HL-60/S4 (cell line): Measurements from ENCODE around the gene PLCD1.
"Not testable (repeated sequence)": the region's sequence is repeated elsewhere in the genome, so short reads cannot be mapped to it uniquely, and the experiment has no call there.

Experiments
- in situ Hi-C: fragments of 300-500 bp; cut with MboI; formaldehyde crosslinking; loops from 2 replicates; pipeline ENCODE4 v1.14.3; 2022; ENCODE audit warnings: low sequenced_read_pairs

Gene PLCD1

GRCh38 chr3:37988376-37988775 is 41.1 kb downstream of the PLCD1 start:
- in situ Hi-C loops = not testable (repeated sequence)

GRCh38 chr3:37987751-37988179 is 41.7 kb downstream of the PLCD1 start:
- in situ Hi-C loops = no loop called here

GRCh38 chr3:37987315-37987697 is 42.1 kb downstream of the PLCD1 start:
- in situ Hi-C loops = no loop called here

- in situ Hi-C loops = no loop called here
Observed at GRCh38 chr3:37986479-37987314, 42.7 kb downstream of the PLCD1 start.

GRCh38 chr3:37985637-37986320 is 43.7 kb downstream of the PLCD1 start:
- in situ Hi-C loops = no loop called here

- in situ Hi-C loops = no loop called here
Observed at GRCh38 chr3:37984596-37984995, 44.8 kb downstream of the PLCD1 start.

GRCh38 chr3:37984051-37984450 is 45.4 kb downstream of the PLCD1 start:
- in situ Hi-C loops = no loop called here

- in situ Hi-C loops = no loop called here
Observed at GRCh38 chr3:37982331-37982730, 47.1 kb downstream of the PLCD1 start.

GRCh38 chr3:37981348-37981664 is 48.1 kb downstream of the PLCD1 start:
- in situ Hi-C loops = no loop called here

- in situ Hi-C loops = no loop called here
Observed at GRCh38 chr3:37980462-37981347, 48.7 kb downstream of the PLCD1 start.

- in situ Hi-C loops = loop anchor here (10.0 kb wide), 1 partner anchor 125 kb away; no protein-coding TSS in a partner anchor
Observed at GRCh38 chr3:37979541-37980461, 49.6 kb downstream of the PLCD1 start.

GRCh38 chr3:37974121-37975083 is 55.0 kb downstream of the PLCD1 start:
- in situ Hi-C loops = loop anchor here (10.0 kb wide), 1 partner anchor 120 kb away; no protein-coding TSS in a partner anchor

GRCh38 chr3:37973246-37974054 is 56.0 kb downstream of the PLCD1 start:
- in situ Hi-C loops = loop anchor here (10.0 kb wide), 1 partner anchor 119 kb away; no protein-coding TSS in a partner anchor

- in situ Hi-C loops = loop anchor here (10.0 kb wide), 1 partner anchor 117 kb away; no protein-coding TSS in a partner anchor
Observed at GRCh38 chr3:37972056-37972455, 57.4 kb downstream of the PLCD1 start.

- in situ Hi-C loops = loop anchor here (10.0 kb wide), 1 partner anchor 117 kb away; no protein-coding TSS in a partner anchor
Observed at GRCh38 chr3:37971467-37971866, 58.0 kb downstream of the PLCD1 start.

GRCh38 chr3:37970802-37971201 is 58.6 kb downstream of the PLCD1 start:
- in situ Hi-C loops = loop anchor here (10.0 kb wide), 1 partner anchor 116 kb away; no protein-coding TSS in a partner anchor

- in situ Hi-C loops = loop anchor here (10.0 kb wide), 1 partner anchor 115 kb away; no protein-coding TSS in a partner anchor
Observed at GRCh38 chr3:37969596-37970100, 59.8 kb downstream of the PLCD1 start.
